HG03095 (cell line): ENCODE data around the gene CHRM4.
"Not testable (repeated sequence)": the region's sequence is repeated elsewhere in the genome, so short reads cannot be mapped to it uniquely, and the experiment has no call there.

Source experiments
- ATAC-seq: cut with Tn5 transposase; IDR thresholded peaks from one replicate; pipeline ENCODE4 v1.9.1; 2021; ENCODE audit warnings: moderate library complexity; ENCODE audit not compliant: unreplicated experiment

CHRM4 gene

GRCh38 chr11:46382646-46383403 lies 8.8 kb downstream of the CHRM4 start:
- ATAC-seq = no peak

- no peak for ATAC-seq
Observed at GRCh38 chr11:46381819-46382645, 9.5 kb downstream of the CHRM4 start.

GRCh38 chr11:46381048-46381818 lies 10.3 kb downstream of the CHRM4 start, which contains the start of gene MDK:
TSS of gene MDK (plus strand) at chr11:46381669. CDS start at chr11:46382058, 389 bp downstream.
- no peak for ATAC-seq

GRCh38 chr11:46380340-46381047 lies 11.1 kb downstream of the CHRM4 start:
- ATAC-seq = peak; percentile 46

GRCh38 chr11:46379482-46380293 lies 11.9 kb downstream of the CHRM4 start:
- not testable (repeated sequence) for ATAC-seq

- ATAC-seq = no peak
Observed at GRCh38 chr11:46378811-46379481, 12.6 kb downstream of the CHRM4 start.

- no peak for ATAC-seq
Observed at GRCh38 chr11:46378296-46378695, 13.3 kb downstream of the CHRM4 start.

GRCh38 chr11:46377831-46378230 lies 13.7 kb downstream of the CHRM4 start:
- ATAC-seq = no peak

GRCh38 chr11:46377290-46377689 lies 14.3 kb downstream of the CHRM4 start:
- no peak for ATAC-seq

GRCh38 chr11:46376258-46377050 lies 15.1 kb downstream of the CHRM4 start:
- ATAC-seq = no peak

GRCh38 chr11:46375392-46376101 lies 16.0 kb downstream of the CHRM4 start:
- no peak for ATAC-seq

GRCh38 chr11:46374815-46375214 lies 16.8 kb downstream of the CHRM4 start:
- no peak for ATAC-seq

GRCh38 chr11:46373787-46374740 lies 17.5 kb downstream of the CHRM4 start:
- ATAC-seq = no peak

- ATAC-seq = not testable (repeated sequence)
Observed at GRCh38 chr11:46372501-46372900, 19.1 kb downstream of the CHRM4 start.

- no peak for ATAC-seq
Observed at GRCh38 chr11:46372086-46372485, 19.5 kb downstream of the CHRM4 start.

- ATAC-seq = not testable (repeated sequence)
Observed at GRCh38 chr11:46371262-46371661, 20.3 kb downstream of the CHRM4 start.

GRCh38 chr11:46370253-46370652 lies 21.3 kb downstream of the CHRM4 start:
- no peak for ATAC-seq
